HFFc6 (cell line): ENCODE results near the gene PDZD8. TPM values are rescaled to one million over a fixed set of nuclear protein-coding genes. Genes with fewer than 3 reads are reported as not detected.

ENCODE experiments used
- DNase-seq: peaks from one replicate; pipeline ENCODE4 v3.0.0-alpha.2; 2018
- H3K27ac Mint-ChIP-seq: 2 replicates; pipeline ENCODE4 v1.8.0; 2020; ENCODE audit warnings: mild to moderate bottlenecking, mixed read lengths
- H3K27me3 Mint-ChIP-seq: 2 replicates; pipeline ENCODE4 v1.8.0; 2021; ENCODE audit warnings: mild to moderate bottlenecking, moderate library complexity, mixed read lengths; ENCODE audit not compliant: insufficient read depth
- H3K36me3 Mint-ChIP-seq: 2 replicates; pipeline ENCODE4 v1.8.0; 2021; ENCODE audit warnings: low read depth, mixed read lengths
- H3K4me1 Mint-ChIP-seq: 2 replicates; pipeline ENCODE4 v1.8.0; 2020; ENCODE audit warnings: low read depth, mixed read lengths
- H3K4me3 Mint-ChIP-seq: 2 replicates; pipeline ENCODE4 v1.8.0; 2020; ENCODE audit warnings: mild to moderate bottlenecking, moderate library complexity, mixed read lengths
- H3K9me3 Mint-ChIP-seq: 2 replicates; pipeline ENCODE4 v1.8.0; 2020; ENCODE audit warnings: mild to moderate bottlenecking, mixed read lengths
- CTCF ChIP-seq: fragments of 200-600 bp; sonication (generic); IDR thresholded peaks from 2 replicates; pipeline ENCODE4 v1.5.0; 2021; ENCODE audit warnings: antibody characterized with exemption, mild to moderate bottlenecking
- total RNA-seq, 6 experiments: library from RNA; stranded (reverse); fragmentation: NEBNext Ultra II Directional; extraction: Animal tissue kit (Norgen Biotek cat#: 25700); gene quantifications; 2 replicates in 1 of 6; 3 replicates in 5 of 6; pipeline ENCODE4 v1.2.3, GENCODE V29; 2021

Gene PDZD8
- total RNA-seq, 6 experiments from 2014 or later, result 29.9 to 32.5 (median 31.5) TPM

- no peak overlapping the region for H3K4me3 Mint-ChIP-seq
- no peaks in the 10 kb centered on the region for H3K9me3 Mint-ChIP-seq
- H3K27ac Mint-ChIP-seq, result no peak overlapping the region
- H3K36me3 Mint-ChIP-seq, result no peaks in the 10 kb centered on the region
- peaks cover 33% of the 10 kb centered on the region for H3K27me3 Mint-ChIP-seq
- no peaks in the 10 kb centered on the region for H3K4me1 Mint-ChIP-seq
- DNase-seq, result no peak
- TF ChIP-seq CTCF, result no peak
These were observed 118.3 kb downstream of the PDZD8 start for GRCh38 chr10:117256910-117257309.

GRCh38 chr10:117255835-117256460, 119.3 kb downstream of the PDZD8 start:
- Mint-ChIP-seq H3K4me1 (no peaks in the 10 kb centered on the region), H3K27me3 (peaks cover 31% of the 10 kb centered on the region), H3K9me3 (no peaks in the 10 kb centered on the region), H3K27ac (no peak overlapping the region), H3K36me3 (no peaks in the 10 kb centered on the region), H3K4me3 (no peak overlapping the region)
- TF ChIP-seq CTCF, result no peak
- DNase-seq, result no peak

GRCh38 chr10:117254774-117255735, 120.2 kb downstream of the PDZD8 start:
- Mint-ChIP-seq H3K4me3 (no peak overlapping the region), H3K27me3 (peaks cover 22% of the 10 kb centered on the region), H3K9me3 (no peaks in the 10 kb centered on the region), H3K36me3 (no peaks in the 10 kb centered on the region), H3K27ac (no peak overlapping the region), H3K4me1 (no peaks in the 10 kb centered on the region)
- DNase-seq, result no peak
- no peak for TF ChIP-seq CTCF

- Mint-ChIP-seq H3K27ac (no peak overlapping the region), H3K4me3 (no peak overlapping the region)
- no peak for TF ChIP-seq CTCF
These were observed 120.9 kb downstream of the PDZD8 start for GRCh38 chr10:117254338-117254737.

GRCh38 chr10:117253908-117254307, 121.3 kb downstream of the PDZD8 start:
- Mint-ChIP-seq H3K36me3 (no peaks in the 10 kb centered on the region), H3K9me3 (no peaks in the 10 kb centered on the region), H3K27me3 (peaks cover 28% of the 10 kb centered on the region), H3K4me1 (no peaks in the 10 kb centered on the region), H3K27ac (no peak overlapping the region), H3K4me3 (no peak overlapping the region)
- TF ChIP-seq CTCF, result no peak
- DNase-seq, result no peak

More at GRCh38 chr10:117254338-117254737, 120.9 kb downstream of the PDZD8 start:
- peaks cover 25% of the 10 kb centered on the region for H3K27me3 Mint-ChIP-seq
- no peak for DNase-seq
- no peaks in the 10 kb centered on the region for H3K36me3 Mint-ChIP-seq
- no peaks in the 10 kb centered on the region for H3K9me3 Mint-ChIP-seq
- no peaks in the 10 kb centered on the region for H3K4me1 Mint-ChIP-seq
